ENCODE results near the gene LIPC.

LIPC gene

DNA sequence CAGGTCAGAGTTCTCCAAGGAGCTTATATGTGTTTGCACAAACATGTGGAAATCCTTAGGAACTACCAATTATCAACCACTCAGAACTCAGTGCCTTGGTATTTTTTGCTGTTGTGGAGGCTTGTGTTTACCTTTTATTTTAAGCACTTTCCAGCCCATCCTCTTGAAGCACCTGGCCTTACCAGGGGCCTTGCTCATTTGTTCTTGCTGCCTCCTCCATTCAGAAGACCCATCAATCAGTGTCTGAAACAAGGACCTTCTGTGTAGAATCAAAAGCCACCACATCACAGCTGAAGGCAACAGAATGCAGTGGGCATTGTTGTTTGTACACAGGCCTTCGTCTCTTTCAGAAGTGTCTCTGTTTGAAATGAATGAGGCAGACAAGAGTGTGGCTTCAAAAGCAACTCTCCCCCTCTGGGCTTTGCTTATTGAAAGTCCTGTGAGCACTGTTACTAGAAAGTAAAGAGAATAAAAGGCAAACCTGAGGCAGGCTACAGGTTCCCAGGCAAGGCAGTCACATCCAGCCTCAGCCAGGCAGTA is 24.5 kb upstream of the LIPC start:
- no peak for DNase-seq

- no peak for DNase-seq
Observed at GRCh38 chr15:58407778-58408177, 24.0 kb upstream of the LIPC start.

GRCh38 chr15:58409861-58410260 is 21.9 kb upstream of the LIPC start:
- DNase-seq, result no peak

DNA sequence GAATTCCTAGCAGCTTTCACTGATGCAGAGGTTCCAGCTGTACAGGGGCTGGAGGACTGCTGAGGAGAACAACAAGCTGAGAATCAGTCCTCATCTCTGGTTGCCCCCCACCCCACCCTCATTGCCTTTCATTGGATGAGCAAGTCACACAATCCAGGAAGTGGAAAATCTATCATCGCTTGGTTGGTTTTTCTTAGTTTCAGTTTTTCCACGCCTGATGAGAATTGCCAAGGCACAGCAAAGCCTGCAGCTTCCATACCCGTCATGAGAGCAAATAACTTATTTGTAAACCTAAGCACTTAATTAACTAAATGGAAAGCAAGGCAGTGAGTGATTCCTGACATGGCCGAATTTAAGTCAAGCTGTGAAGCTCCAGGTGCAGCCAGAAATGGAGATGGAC is 21.4 kb upstream of the LIPC start:
- DNase-seq, result peak; percentile 45

DNA sequence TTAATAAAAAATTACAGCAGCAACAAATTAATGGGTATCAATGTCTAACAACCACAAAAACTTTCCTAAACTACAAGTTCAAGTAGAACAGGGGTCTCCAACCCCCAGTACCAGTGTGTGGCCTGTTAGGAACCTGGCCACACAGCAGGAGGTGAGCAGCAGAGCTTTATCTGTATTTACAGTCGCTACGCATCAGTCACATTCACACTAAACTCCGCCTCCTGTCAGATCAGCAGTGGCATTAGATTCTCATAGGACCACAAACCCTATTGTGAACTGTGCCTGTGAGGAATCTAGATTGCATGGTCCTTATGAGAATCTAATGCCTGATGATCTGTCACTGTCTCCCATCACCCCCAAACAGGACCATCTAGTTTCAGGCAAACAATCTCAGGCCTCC is 18.5 kb upstream of the LIPC start:
- no peak for DNase-seq

GRCh38 chr15:58415636-58416035 is 16.2 kb upstream of the LIPC start:
- no peak for DNase-seq

DNA sequence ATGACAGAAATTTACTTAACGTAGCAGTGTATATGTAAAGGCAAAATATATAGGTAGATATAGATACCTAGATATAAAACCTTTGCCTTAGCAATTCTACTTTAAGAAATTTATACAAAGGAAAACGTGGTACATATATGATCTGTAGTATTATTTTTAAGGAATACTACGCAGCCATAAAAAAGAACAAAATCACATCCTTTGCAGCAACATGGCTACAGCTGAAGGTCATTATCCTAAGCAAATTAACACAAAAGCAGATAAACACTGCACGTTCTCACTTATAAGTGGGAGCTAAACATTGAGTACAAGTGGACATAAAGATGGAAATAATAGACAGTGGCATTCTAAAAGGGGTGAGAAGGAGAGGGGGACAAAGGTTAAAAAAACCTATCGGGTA is 14.8 kb upstream of the LIPC start:
- no peak for DNase-seq

DNA sequence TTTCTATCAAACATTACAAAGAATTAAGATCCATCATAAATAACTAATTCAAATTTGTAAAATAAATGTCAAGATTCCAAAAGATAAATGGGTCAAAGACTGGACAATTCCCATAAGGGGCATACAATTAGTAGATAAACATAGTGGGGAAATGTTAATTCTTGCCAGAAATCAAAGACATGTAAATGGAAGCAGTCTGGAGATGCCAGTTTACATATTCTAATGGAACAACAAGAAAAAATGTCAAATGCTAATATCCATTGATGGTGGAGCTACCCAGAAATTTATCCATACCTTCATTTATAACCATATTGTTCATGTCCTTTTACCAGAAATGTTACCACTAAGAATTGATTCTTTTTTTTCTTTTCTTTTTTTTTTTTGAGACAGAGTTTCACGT is 13.7 kb upstream of the LIPC start:
- DNase-seq, result no peak

GRCh38 chr15:58419803-58420524 is 11.8 kb upstream of the LIPC start:
- no peak for DNase-seq

DNA sequence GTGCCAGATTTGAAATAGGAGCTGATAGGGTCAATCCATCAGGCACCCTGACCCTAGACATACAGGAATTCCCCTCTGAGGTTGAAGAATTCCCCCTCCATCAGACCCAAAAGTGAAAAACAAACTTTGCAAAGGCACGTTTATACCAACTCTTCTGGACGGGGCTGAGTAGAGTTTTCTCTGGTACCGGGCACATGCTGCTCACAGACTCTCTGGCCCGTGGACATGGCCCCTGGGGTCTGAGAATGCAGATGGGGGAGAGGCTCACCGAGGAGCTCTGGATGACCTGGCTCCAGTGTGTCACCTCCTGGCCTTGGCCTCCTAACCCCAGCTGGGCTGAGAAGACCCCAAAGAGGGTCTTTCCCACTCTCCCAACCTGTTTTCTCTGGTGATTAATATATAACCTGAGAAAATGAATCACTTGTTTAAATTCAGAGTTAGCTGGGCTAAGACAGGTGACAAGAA is 11.2 kb upstream of the LIPC start:
- no peak for DNase-seq

DNA sequence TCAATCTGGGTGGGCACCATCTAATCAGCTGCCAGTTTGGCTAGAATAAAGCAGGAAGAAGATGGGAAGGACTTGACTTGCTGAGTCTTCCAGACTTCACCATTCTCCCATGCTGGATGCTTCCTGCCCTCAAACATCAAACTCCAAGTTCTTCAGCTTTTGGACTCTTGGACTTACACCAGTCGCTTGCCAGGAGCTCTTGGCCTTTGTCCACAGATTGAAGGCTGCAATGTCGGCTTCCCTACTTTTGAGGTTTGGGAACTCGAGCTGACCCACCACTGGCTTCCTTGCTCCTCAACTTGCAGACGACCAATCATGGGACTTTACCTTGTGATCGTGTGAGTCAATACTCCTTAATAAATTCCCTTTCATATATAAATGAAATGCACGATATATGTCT is 8.6 kb upstream of the LIPC start:
- no peak for DNase-seq

GRCh38 chr15:58423831-58424608 is 7.8 kb upstream of the LIPC start:
- no peak for DNase-seq

DNA sequence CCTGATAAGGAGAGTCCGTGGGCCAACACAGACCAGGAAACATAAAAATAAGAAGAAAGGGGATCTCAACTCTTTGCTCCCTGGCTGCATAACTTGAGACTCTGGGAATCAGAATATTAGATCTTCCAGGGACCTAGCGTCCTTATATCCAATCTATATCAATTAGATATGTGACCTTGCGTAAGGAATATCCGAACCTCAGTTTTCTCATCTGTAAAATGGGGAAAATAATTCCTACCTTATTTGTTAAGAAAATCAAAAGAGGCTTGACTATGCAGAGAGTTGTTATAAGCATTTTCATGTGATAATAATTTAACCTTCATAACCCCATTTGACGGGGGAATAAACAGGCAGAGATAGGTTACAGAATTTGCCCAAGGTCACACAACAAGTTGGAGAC is 7.1 kb upstream of the LIPC start:
- DNase-seq, result no peak

- no peak for DNase-seq
Observed at GRCh38 chr15:58425185-58425584, 6.6 kb upstream of the LIPC start.

DNA sequence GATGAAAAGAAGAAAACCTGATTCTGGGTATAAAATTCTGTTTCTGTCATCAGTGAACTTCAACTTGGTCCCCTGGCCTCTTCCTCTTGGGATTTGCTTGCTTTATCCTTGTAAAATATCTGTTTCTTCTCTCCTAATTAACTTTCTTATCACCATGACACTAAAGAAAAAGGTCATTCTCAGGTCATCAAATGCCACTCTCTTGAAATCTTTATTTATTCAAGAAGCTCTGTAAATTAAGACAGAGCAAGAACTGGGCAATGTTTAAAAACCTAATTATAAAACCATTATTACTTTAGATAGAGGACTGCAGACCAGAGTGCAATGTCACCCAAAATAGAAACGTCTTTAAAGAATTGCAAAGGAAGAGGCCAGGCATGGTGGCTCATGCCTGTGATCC is 6.0 kb upstream of the LIPC start:
- no peak for DNase-seq

DNA sequence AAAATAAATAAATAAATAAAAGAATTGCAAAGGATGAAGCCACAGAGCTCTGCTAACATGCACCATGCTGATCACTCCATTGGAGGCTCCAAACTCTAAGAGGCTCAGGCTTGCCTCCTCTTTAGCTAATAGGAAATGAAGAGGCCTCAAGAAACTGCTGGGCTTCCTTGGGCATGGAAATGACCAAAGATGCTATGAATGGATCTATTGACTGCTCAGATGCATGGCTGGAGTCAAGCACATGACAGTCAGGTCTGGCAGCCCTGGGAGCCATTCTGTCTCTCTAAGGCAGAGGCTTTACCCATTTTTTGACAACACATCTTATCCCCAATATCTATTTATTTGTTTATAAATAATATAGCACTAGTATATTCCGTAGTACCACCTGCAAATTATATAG is 5.3 kb upstream of the LIPC start:
- no peak for DNase-seq

GRCh38 chr15:58427987-58428386 is 3.8 kb upstream of the LIPC start:
- DNase-seq, result no peak

- no peak for DNase-seq
Observed at GRCh38 chr15:58430224-58430787, 1.5 kb upstream of the LIPC start.

DNA sequence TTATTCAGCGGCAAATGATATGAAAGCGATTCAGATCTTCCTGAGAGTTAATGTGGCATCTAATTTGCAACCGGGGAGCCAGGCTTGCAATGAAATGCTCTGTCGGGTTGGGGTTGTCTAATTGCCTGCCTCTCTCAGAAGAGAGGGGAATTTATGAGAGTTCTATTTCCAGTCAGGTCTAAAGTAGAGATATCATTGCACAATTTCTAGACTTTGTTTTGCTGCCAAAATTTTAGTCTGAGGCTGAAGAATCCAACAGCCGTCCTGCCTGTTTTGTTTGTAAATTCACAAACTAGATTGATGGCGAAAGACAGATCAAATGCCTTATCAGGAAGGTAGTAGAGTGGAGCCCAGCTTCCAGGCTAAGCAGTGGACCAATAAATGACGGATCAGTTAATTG is 610 bp downstream of the LIPC start:
- no peak for DNase-seq

DNA sequence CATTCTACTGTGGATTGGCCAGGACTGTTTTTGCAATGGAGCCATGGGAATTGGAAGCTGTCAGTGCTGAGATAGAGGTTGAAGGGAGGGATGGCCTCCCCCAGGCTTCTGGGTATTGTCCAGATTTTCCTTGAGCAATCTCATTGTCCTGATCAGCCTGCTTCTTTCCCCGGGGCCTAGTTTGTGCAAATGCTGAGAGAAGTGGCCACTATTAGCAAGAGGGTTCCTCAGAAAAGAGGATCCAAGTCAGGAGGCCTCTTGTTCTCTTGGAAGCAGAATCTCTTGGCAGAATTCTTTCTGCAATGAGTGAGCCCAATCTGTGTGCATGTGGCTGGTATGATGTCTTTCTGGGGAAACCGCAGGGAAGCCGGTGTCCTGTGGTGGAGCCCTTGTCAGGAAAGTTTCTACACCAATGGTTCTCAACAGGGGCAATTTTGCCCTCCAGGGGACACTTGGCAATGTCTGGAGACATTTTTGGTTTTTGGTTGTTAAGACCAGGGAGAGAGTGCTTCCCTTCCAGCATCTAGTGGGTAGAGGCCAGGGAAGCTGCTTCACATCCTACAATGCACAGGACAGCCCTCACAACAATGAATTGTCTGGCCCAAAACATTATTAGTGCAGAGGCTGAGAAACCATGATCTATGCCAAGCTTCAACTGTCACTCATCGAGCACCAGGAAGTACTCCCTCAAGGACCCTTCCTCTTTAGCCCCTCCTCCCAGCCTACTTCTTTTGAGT is 2.0 kb downstream of the LIPC start:
- no peak for DNase-seq

DNA sequence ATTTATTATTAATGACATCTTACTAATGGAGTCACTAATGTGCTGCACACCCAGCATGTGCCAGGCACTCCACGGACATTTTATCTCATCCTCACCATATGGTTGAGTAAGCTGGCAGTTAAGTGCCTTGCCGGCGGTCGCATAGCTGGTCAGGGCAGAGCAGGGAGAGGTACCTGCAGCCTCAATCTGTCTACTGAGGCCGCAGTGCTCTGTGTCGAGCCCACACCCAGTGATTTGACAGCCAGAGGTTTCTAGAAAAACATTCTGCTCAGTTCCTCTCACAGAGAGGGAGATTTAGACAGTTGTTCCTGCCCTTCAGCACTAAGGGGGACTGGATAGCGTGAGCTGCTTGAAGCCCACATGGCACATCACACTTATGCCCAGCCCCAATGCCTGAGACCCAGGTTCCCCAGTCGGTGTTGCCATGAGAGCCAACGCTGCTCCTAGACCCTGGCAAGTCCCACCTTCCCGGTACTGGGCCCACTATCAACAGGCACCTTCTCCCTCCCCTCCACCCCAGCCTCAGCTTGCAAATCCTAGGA is 2.6 kb downstream of the LIPC start:
- no peak for DNase-seq

GRCh38 chr15:58436552-58436951 is 4.8 kb downstream of the LIPC start:
- DNase-seq, result no peak

GRCh38 chr15:58437531-58438105 is 5.8 kb downstream of the LIPC start:
- DNase-seq, result no peak

Data from CD4-positive, alpha-beta T cell treated with Interleukin-21 for 1 hour (primary cell).